ENCODE measurements around the gene LSMEM2. TPM values are rescaled to one million over a fixed set of nuclear protein-coding genes. Genes with fewer than 3 reads are reported as not detected.

Gene LSMEM2
- polyA plus RNA-seq, 1 experiment, result not detected

GRCh38 chr3:50266017-50266416, 12.9 kb upstream of the LSMEM2 start:
- TF ChIP-seq CTCF (IDR thresholded peaks at IDR 0.05; ENCODE audit: insufficient read depth, low read depth, low read length), result no peak
- Histone ChIP-seq H3K36me3 (ENCODE audit: control insufficient read depth, insufficient read depth, low read length) (no peaks in the 10 kb centered on the region; the same call in 1 of the 2 replicates), H3K4me3 (ENCODE audit: low read depth, low read length) (no peak overlapping the region), H3K27me3 (ENCODE audit: control insufficient read depth, insufficient read depth, low read length) (no peaks in the 10 kb centered on the region)
- ChIA-PET CTCF (interaction anchor here (1.4 to 3.1 kb wide), 5 partner anchors 19 to 79 kb away, joined by 3 to 23 read pairs (median 8); partner anchors contain the start of gene ZMYND10), POLR2A (interaction anchor here (0.6 kb wide), 2 partner anchors 8 to 13 kb away, joined by 3 to 6 read pairs; no protein-coding TSS in a partner anchor)
- DNase-seq (ENCODE audit: low read depth), result no peak

DNA sequence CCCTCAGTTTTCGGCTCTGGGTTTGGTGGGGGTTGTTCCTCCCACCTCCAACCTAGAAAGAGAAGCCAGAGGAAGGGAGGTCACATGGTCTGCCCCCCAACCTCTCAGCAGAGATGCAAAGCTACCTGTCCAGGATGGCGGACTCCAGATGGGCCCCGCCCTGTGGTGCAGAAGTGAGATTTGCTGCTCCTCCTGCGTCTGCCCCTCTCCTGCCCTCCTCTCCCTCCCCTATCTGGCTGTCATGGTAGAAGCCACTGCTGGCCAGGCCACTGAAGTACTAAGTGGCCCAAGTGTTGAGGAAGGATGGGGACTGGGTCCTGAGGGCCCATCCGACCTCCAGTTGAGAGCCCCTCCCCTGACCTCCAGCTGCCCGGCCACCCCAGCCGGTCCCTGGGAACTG, 12.1 kb upstream of the LSMEM2 start:
- no peak for DNase-seq (ENCODE audit: low read depth)
- no peak for TF ChIP-seq CTCF (IDR thresholded peaks at IDR 0.05; ENCODE audit: insufficient read depth, low read depth, low read length)
- H3K27me3 ChIP-seq (ENCODE audit: control insufficient read depth, insufficient read depth, low read length), result no peaks in the 10 kb centered on the region
- ChIA-PET CTCF (interaction anchor here (0.8 to 3.1 kb wide), 8 partner anchors 10 to 146 kb away, joined by 3 to 23 read pairs (median 6); no protein-coding TSS in a partner anchor), POLR2A (interaction anchor here (0.5 to 1.2 kb wide), 3 partner anchors 13 to 31 kb away, joined by 3 to 6 read pairs (median 6); no protein-coding TSS in a partner anchor)
- H3K36me3 ChIP-seq (ENCODE audit: control insufficient read depth, insufficient read depth, low read length), result no peaks in the 10 kb centered on the region; the same call in 1 of the 2 replicates
- H3K4me3 ChIP-seq (ENCODE audit: low read depth, low read length), result peak overlapping the region; percentile 59

- Histone ChIP-seq H3K27me3 (ENCODE audit: control insufficient read depth, insufficient read depth, low read length) (no peaks in the 10 kb centered on the region), H3K4me3 (ENCODE audit: low read depth, low read length) (peak overlapping the region; percentile 59), H3K36me3 (ENCODE audit: control insufficient read depth, insufficient read depth, low read length) (no peaks in the 10 kb centered on the region; the same call in 1 of the 2 replicates)
- ChIA-PET POLR2A (interaction anchor here (0.5 to 1.2 kb wide), 2 partner anchors 26 to 32 kb away, joined by 3 to 6 read pairs; no protein-coding TSS in a partner anchor), CTCF (interaction anchor here (0.8 to 3.1 kb wide), 9 partner anchors 10 to 147 kb away, joined by 3 to 23 read pairs (median 5); no protein-coding TSS in a partner anchor)
- TF ChIP-seq CTCF (IDR thresholded peaks at IDR 0.05; ENCODE audit: insufficient read depth, low read depth, low read length), result no peak
- DNase-seq (ENCODE audit: low read depth), result no peak
These were observed 11.5 kb upstream of the LSMEM2 start for GRCh38 chr3:50267280-50267913.

- no peaks in the 10 kb centered on the region for H3K27me3 ChIP-seq (ENCODE audit: control insufficient read depth, insufficient read depth, low read length)
- DNase-seq (ENCODE audit: low read depth), result no peak
- CTCF ChIA-PET, result interaction anchor here (1.0 to 3.1 kb wide), 4 partner anchors 11 to 74 kb away, joined by 3 to 23 read pairs (median 8); no protein-coding TSS in a partner anchor
- POLR2A ChIA-PET, result no interaction called here
- TF ChIP-seq CTCF (IDR thresholded peaks at IDR 0.05; ENCODE audit: insufficient read depth, low read depth, low read length), result no peak
- H3K36me3 ChIP-seq (ENCODE audit: control insufficient read depth, insufficient read depth, low read length), result no peaks in the 10 kb centered on the region; the same call in 1 of the 2 replicates
- no peak overlapping the region for H3K4me3 ChIP-seq (ENCODE audit: low read depth, low read length)
These were observed 10.6 kb upstream of the LSMEM2 start for GRCh38 chr3:50268276-50268675.

GRCh38 chr3:50268703-50269451, 10.0 kb upstream of the LSMEM2 start, which contains the start of gene SEMA3B:
Gene SEMA3B, plus strand, starts transcription at chr3:50269147. Its CDS starts 94 bp downstream, at chr3:50269241.
- no peak for TF ChIP-seq CTCF (IDR thresholded peaks at IDR 0.05; ENCODE audit: insufficient read depth, low read depth, low read length)
- Histone ChIP-seq H3K36me3 (ENCODE audit: control insufficient read depth, insufficient read depth, low read length) (peaks cover 4% of the 10 kb centered on the region), H3K4me3 (ENCODE audit: low read depth, low read length) (peak within 1 kb of the TSS; percentile 59), H3K27me3 (ENCODE audit: control insufficient read depth, insufficient read depth, low read length) (no peaks in the 10 kb centered on the region)
- POLR2A ChIA-PET, result no interaction called here
- peak; percentile 31 for DNase-seq (ENCODE audit: low read depth)
- CTCF ChIA-PET, result interaction anchor here (0.8 to 5.5 kb wide), 10 partner anchors 8 to 75 kb away, joined by 3 to 58 read pairs (median 8); partner anchors contain the start of genes HYAL3, IFRD2, LSMEM2 and NAA80
